ENCODE measurements around the gene TUBGCP3. TPM values are rescaled to one million over a fixed set of nuclear protein-coding genes. Genes with fewer than 3 reads are reported as not detected.

The TUBGCP3 gene
- total RNA-seq, 6 experiments from 2014 or later: 16.5 to 28.5 (median 25.6) TPM

GRCh38 chr13:112446347-112446861 lies 141.5 kb downstream of the TUBGCP3 start:
- H3K27me3 Mint-ChIP-seq (ENCODE audit: insufficient read depth): peaks cover 38% of the 10 kb centered on the region
- no peak for TF ChIP-seq CTCF (IDR thresholded peaks at IDR 0.05)
- no peak overlapping the region for H3K27ac Mint-ChIP-seq
- no peak overlapping the region for H3K4me3 Mint-ChIP-seq
- DNase-seq: no peak
- H3K4me1 Mint-ChIP-seq (ENCODE audit: low read depth): no peaks in the 10 kb centered on the region
- no peaks in the 10 kb centered on the region; the same call in 1 of the 2 replicates for H3K9me3 Mint-ChIP-seq
- H3K36me3 Mint-ChIP-seq (ENCODE audit: low read depth): no peaks in the 10 kb centered on the region

GRCh38 chr13:112445411-112446271 lies 142.3 kb downstream of the TUBGCP3 start:
- Mint-ChIP-seq H3K27ac (no peak overlapping the region), H3K9me3 (no peaks in the 10 kb centered on the region), H3K36me3 (ENCODE audit: low read depth) (no peaks in the 10 kb centered on the region), H3K4me3 (no peak overlapping the region), H3K4me1 (ENCODE audit: low read depth) (no peaks in the 10 kb centered on the region), H3K27me3 (ENCODE audit: insufficient read depth) (peaks cover 36% of the 10 kb centered on the region)
- DNase-seq: no peak
- no peak for TF ChIP-seq CTCF (IDR thresholded peaks at IDR 0.05)

GRCh38 chr13:112444416-112445399 lies 143.2 kb downstream of the TUBGCP3 start:
- Mint-ChIP-seq H3K9me3 (no peaks in the 10 kb centered on the region), H3K4me3 (no peak overlapping the region), H3K36me3 (ENCODE audit: low read depth) (no peaks in the 10 kb centered on the region), H3K4me1 (ENCODE audit: low read depth) (no peaks in the 10 kb centered on the region), H3K27me3 (ENCODE audit: insufficient read depth) (peaks cover 38% of the 10 kb centered on the region), H3K27ac (no peak overlapping the region)
- no peak for TF ChIP-seq CTCF (IDR thresholded peaks at IDR 0.05)
- no peak for DNase-seq

GRCh38 chr13:112443995-112444311 lies 144.0 kb downstream of the TUBGCP3 start:
- peaks cover 33% of the 10 kb centered on the region for H3K27me3 Mint-ChIP-seq (ENCODE audit: insufficient read depth)
- no peaks in the 10 kb centered on the region for H3K4me1 Mint-ChIP-seq (ENCODE audit: low read depth)
- H3K4me3 Mint-ChIP-seq: no peak overlapping the region
- H3K9me3 Mint-ChIP-seq: no peaks in the 10 kb centered on the region
- H3K27ac Mint-ChIP-seq: no peak overlapping the region
- DNase-seq: peak; percentile 24
- peak; percentile 83 for TF ChIP-seq CTCF (IDR thresholded peaks at IDR 0.05)
- no peaks in the 10 kb centered on the region for H3K36me3 Mint-ChIP-seq (ENCODE audit: low read depth)

GRCh38 chr13:112443191-112443994 lies 144.6 kb downstream of the TUBGCP3 start:
- H3K27me3 Mint-ChIP-seq (ENCODE audit: insufficient read depth): peaks cover 32% of the 10 kb centered on the region
- H3K4me3 Mint-ChIP-seq: no peak overlapping the region
- peaks cover 3% of the 10 kb centered on the region; the same call in 1 of the 2 replicates for H3K36me3 Mint-ChIP-seq (ENCODE audit: low read depth)
- DNase-seq: no peak
- H3K4me1 Mint-ChIP-seq (ENCODE audit: low read depth): no peaks in the 10 kb centered on the region
- H3K9me3 Mint-ChIP-seq: peaks cover 3% of the 10 kb centered on the region
- no peak for TF ChIP-seq CTCF (IDR thresholded peaks at IDR 0.05)
- H3K27ac Mint-ChIP-seq: no peak overlapping the region
